Measurements from ENCODE around the gene CDKN1A.

CDKN1A gene

GRCh38 chr6:36666826-36667591 lies 11.5 kb upstream of the CDKN1A start:
- in situ Hi-C loops (cut with HindIII; ENCODE audit: low sequenced_read_pairs), result no loop called here
- H3K4me3 ChIP-seq (ENCODE audit: low read depth, low read length), result no peak overlapping the region
- TF ChIP-seq CTCF (IDR thresholded peaks at IDR 0.05; ENCODE audit: low read depth, low read length, missing control alignments), result no peak
- peak; percentile 80 for DNase-seq (ENCODE audit: low read depth)

- H3K4me3 ChIP-seq (ENCODE audit: low read depth, low read length), result no peak overlapping the region
- in situ Hi-C loops (cut with HindIII; ENCODE audit: low sequenced_read_pairs), result no loop called here
- no peak for TF ChIP-seq CTCF (IDR thresholded peaks at IDR 0.05; ENCODE audit: low read depth, low read length, missing control alignments)
- no peak for DNase-seq (ENCODE audit: low read depth)
Measured at GRCh38 chr6:36668591-36668990, 9.9 kb upstream of the CDKN1A start.

- in situ Hi-C loops (cut with HindIII; ENCODE audit: low sequenced_read_pairs), result no loop called here
- no peak overlapping the region for H3K4me3 ChIP-seq (ENCODE audit: low read depth, low read length)
- TF ChIP-seq CTCF (IDR thresholded peaks at IDR 0.05; ENCODE audit: low read depth, low read length, missing control alignments), result no peak
- no peak for DNase-seq (ENCODE audit: low read depth)
Measured at GRCh38 chr6:36669002-36669401, 9.5 kb upstream of the CDKN1A start.

- no peak for DNase-seq (ENCODE audit: low read depth)
- in situ Hi-C loops (cut with HindIII; ENCODE audit: low sequenced_read_pairs), result no loop called here
- H3K4me3 ChIP-seq (ENCODE audit: low read depth, low read length), result no peak overlapping the region
- TF ChIP-seq CTCF (IDR thresholded peaks at IDR 0.05; ENCODE audit: low read depth, low read length, missing control alignments), result no peak
Measured at GRCh38 chr6:36670271-36670670, 8.2 kb upstream of the CDKN1A start.

GRCh38 chr6:36671687-36672375 lies 6.7 kb upstream of the CDKN1A start:
- DNase-seq (ENCODE audit: low read depth), result no peak
- TF ChIP-seq CTCF (IDR thresholded peaks at IDR 0.05; ENCODE audit: low read depth, low read length, missing control alignments), result no peak
- in situ Hi-C loops (cut with HindIII; ENCODE audit: low sequenced_read_pairs), result no loop called here
- H3K4me3 ChIP-seq (ENCODE audit: low read depth, low read length), result no peak overlapping the region

GRCh38 chr6:36673882-36674281 lies 4.6 kb upstream of the CDKN1A start:
- H3K4me3 ChIP-seq (ENCODE audit: low read depth, low read length), result no peak overlapping the region
- no peak for TF ChIP-seq CTCF (IDR thresholded peaks at IDR 0.05; ENCODE audit: low read depth, low read length, missing control alignments)
- in situ Hi-C loops (cut with HindIII; ENCODE audit: low sequenced_read_pairs), result no loop called here
- DNase-seq (ENCODE audit: low read depth), result no peak

Measured in astrocyte of the cerebellum (primary cell).